Tibial nerve (tissue), 4 donors: Measurements from ENCODE around the gene ALDOC. TPM values are rescaled to one million over a fixed set of nuclear protein-coding genes. Genes with fewer than 3 reads are reported as not detected.

Experiments used
- DNase-seq, 2 donors: peaks; one replicate each; pipeline ENCODE4 v3.0.0-alpha.2; 2019; ENCODE audit warnings: low spot score in 2 of 2
- H3K27ac ChIP-seq, 4 donors: fragments of 200-600 bp; sonication (generic) in 3 of 4; one replicate each; pipeline ENCODE4 v1.5.1; 2017 to 2019; ENCODE audit warnings: mild to moderate bottlenecking in 1 of 4
- H3K27me3 ChIP-seq, 2 donors: fragments of 200-600 bp; sonication (generic) in 1 of 2; one replicate each; pipeline versions ENCODE4 v1.5.1 to v1.6.0; 2017 to 2019
- H3K36me3 ChIP-seq, 3 donors: fragments of 200-600 bp; sonication (generic); one replicate each; pipeline ENCODE4 v1.5.1; 2018 to 2019
- H3K4me1 ChIP-seq, 4 donors: fragments of 200-600 bp; sonication (generic) in 3 of 4; one replicate each; pipeline ENCODE4 v1.5.1; 2017 to 2019
- H3K4me3 ChIP-seq, 4 donors: fragments of 200-600 bp; sonication (generic) in 3 of 4; one replicate each; pipeline ENCODE4 v1.5.1; 2017 to 2019; ENCODE audit warnings: mild to moderate bottlenecking in 1 of 4, moderate library complexity in 1 of 4
- H3K9me3 ChIP-seq, 4 donors: fragments of 200-600 bp; sonication (generic) in 3 of 4; one replicate each; pipeline ENCODE4 v1.5.1; 2017 to 2019
- EP300 ChIP-seq, 2 donors: sonication (generic); formaldehyde crosslinking; IDR thresholded peaks; one replicate each; pipeline ENCODE4 v1.6.1; 2017; ENCODE audit warnings: antibody characterized with exemption in 2 of 2, mild to moderate bottlenecking in 1 of 2
- POLR2A ChIP-seq, 2 donors: fragments of 450-650 bp; IDR thresholded peaks; one replicate each; pipeline ENCODE4 v1.6.1; 2017; ENCODE audit warnings: antibody characterized with exemption in 2 of 2, mild to moderate bottlenecking in 2 of 2, moderate library complexity in 2 of 2
- WGBS, 2 donors: methylation state at CpG; one replicate each; pipeline ENCODE4 v1.1.5; 2018; 5-methylcytosine and 5-hydroxymethylcytosine counted together
- total RNA-seq, 4 donors: library from RNA; depleted of rRNA; stranded (reverse); fragments of >200 nt; gene quantifications; one replicate each; pipeline ENCODE4 v1.1.0, GENCODE V29; 2016
- TF ChIP-seq, protein P1 (sequence below), 5 experiments: fragments of 200-600 bp in 3 of 5; fragments of 450-650 bp in 2 of 5; sonication (generic) in 3 of 5; IDR thresholded peaks; one replicate each; pipeline ENCODE4 v1.5.1; 2016 to 2019; ENCODE audit warnings: antibody characterized with exemption in 5 of 5, mild to moderate bottlenecking in 3 of 5, moderate library complexity in 2 of 5

Gene ALDOC
- total RNA-seq, 4 donors from 2014 or later: 46.2 to 222 (median 141) TPM

DNA sequence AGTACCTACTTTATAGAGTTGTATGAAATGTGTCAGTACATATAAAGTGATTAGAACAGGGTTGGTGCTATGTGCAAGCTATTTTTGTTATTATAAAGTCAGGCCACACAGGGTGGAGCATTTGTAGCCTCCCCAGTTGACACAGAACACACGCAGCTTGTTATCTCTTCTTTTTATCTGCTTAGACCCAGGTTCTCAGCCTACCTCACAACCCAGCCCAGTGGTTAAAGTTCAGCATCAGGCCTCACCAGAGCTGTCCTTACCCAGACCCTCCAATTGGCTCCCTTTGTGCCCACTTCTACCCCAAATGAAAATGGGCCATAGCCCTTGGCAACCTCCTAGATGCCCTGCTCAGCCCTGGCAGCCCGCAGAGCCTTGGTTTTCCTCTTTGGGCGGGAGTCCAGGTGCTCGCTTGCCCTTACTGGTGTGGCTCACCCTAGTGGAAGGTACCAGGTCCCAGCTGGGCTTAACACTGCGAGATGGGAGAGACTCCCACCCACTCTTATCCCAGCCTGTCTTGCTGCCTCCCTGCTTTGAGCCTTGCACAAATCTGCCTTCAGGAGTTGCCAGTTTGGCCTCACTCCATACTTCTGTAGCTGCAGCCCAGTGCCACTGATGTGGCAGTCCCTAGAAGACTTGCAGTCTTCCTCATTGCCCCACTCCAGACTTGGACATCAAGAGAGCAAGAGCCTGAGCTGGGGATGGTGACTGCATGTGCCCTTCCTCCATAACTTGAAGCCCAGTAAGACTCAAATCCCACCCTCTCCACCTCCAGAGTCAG lies 4.2 kb downstream of the ALDOC start:
- no peak for DNase-seq
- no peaks in the 10 kb centered on the region for H3K9me3 ChIP-seq
- peaks cover 0 to 20% (median 0%) of the 10 kb centered on the region in 3 donors for H3K36me3 ChIP-seq
- peak overlapping the region; percentile 25 to 95 (median 82) for H3K27ac ChIP-seq
- H3K4me3 ChIP-seq: peak overlapping the region in 3 of 4 donors; percentile 61 to 98 (median 77)
- 77 to 86% methylated on average over 5 of the region's 5 CpGs for WGBS, 2 donors
- TF ChIP-seq POLR2A (IDR thresholded peaks at IDR 0.05) (no peak), EP300 (IDR thresholded peaks at IDR 0.05) (no peak)
- TF ChIP-seq, protein P1, sequence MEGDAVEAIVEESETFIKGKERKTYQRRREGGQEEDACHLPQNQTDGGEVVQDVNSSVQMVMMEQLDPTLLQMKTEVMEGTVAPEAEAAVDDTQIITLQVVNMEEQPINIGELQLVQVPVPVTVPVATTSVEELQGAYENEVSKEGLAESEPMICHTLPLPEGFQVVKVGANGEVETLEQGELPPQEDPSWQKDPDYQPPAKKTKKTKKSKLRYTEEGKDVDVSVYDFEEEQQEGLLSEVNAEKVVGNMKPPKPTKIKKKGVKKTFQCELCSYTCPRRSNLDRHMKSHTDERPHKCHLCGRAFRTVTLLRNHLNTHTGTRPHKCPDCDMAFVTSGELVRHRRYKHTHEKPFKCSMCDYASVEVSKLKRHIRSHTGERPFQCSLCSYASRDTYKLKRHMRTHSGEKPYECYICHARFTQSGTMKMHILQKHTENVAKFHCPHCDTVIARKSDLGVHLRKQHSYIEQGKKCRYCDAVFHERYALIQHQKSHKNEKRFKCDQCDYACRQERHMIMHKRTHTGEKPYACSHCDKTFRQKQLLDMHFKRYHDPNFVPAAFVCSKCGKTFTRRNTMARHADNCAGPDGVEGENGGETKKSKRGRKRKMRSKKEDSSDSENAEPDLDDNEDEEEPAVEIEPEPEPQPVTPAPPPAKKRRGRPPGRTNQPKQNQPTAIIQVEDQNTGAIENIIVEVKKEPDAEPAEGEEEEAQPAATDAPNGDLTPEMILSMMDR (IDR thresholded peaks at IDR 0.05): no peak
- H3K27me3 ChIP-seq: no peaks in the 10 kb centered on the region
- H3K4me1 ChIP-seq: peaks cover 0 to 58% (median 20%) of the 10 kb centered on the region in 4 donors

DNA sequence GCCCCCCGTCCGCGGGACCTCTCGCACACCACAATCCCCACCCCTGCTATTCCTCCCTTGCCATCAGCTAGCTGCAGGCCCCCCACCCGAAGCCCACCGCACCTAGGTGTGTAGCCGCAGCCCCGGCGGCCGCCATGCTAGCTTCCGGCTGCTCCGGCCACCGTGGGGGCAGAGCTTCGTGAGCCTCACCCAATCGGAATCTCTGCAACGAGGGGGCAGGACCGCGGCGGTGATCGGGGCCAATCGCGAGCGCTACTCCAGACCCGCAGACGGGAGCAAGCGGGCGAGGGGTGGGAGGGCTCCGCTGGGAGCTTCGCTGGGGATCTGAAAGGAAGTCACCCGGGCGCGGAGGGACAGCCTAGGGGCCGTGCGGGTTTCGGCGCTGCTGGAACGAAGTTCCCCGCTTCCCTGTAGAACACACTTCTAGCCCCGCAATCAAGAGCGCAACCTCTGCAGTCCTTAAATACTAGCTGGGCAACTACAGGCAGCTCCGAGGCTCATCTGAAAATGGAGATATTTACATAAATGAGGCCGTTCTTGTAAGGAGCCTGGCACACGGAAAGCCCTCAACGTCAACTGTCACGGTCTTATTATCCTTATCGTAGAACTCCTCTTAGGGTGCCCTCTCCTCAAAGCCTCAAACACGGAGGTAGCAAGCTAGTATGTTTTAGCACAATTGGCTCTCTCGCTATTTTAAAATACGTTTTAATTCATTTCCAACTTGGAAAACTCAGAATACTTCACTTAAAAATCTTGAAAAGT lies 5.2 kb downstream of the ALDOC start, which contains the start of gene PIGS:
Gene PIGS, minus strand, starts transcription at position 164 of the 762 bp plus-strand sequence. Its CDS starts 28 bp downstream, at position 136.
- 1 to 2% methylated on average over 24 to 26 of the region's 49 CpGs for WGBS, 2 donors
- Histone ChIP-seq H3K36me3 (peaks cover 0 to 23% (median 0%) of the 10 kb centered on the region in 3 donors), H3K9me3 (no peaks in the 10 kb centered on the region), H3K27ac (peak within 1 kb of the TSS; percentile 44 to 95 (median 86)), H3K4me3 (peak within 1 kb of the TSS; percentile 61 to 98 (median 69)), H3K27me3 (no peaks in the 10 kb centered on the region), H3K4me1 (peaks cover 0 to 49% (median 19%) of the 10 kb centered on the region in 4 donors)
- DNase-seq: peak; percentile 82 to 84
- TF ChIP-seq, protein P1 (IDR thresholded peaks at IDR 0.05): no peak
- TF ChIP-seq EP300 (IDR thresholded peaks at IDR 0.05) (peak in 1 of 2 donors; percentile 89), POLR2A (IDR thresholded peaks at IDR 0.05) (peak; percentile 18 to 82)

DNA sequence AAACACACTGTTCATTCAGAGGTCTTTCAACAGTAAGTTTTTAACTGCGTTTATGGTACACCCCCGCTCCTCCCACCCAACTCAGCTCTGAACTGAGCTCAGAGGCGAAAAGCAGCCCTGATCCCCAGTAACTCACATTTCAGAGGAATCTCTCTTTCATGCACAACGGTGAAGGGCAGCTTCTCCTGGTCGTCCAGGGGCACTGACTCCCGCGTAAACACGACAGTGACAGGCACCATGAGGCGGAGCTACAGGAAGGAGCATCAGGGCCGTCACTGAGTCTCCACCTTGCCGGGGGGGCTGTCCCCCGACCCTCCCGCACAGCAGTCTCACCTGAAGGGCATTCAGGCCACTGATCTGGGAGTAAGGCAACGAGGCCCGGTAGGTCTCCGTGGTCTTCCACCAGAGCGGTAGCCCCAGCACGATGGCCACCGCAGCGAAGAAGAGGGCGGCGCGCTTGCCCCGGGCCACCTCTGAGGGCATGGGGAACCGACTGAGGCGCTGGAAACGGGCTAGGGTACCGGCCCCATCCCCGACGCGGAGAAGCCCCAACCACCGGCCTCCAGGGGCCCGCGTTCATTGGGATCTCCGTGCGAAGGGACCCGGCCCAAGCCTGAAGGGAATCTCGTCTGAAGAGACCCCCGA lies 5.9 kb downstream of the ALDOC start:
- no peaks in the 10 kb centered on the region for H3K9me3 ChIP-seq
- H3K4me1 ChIP-seq: peaks cover 0 to 46% (median 18%) of the 10 kb centered on the region in 4 donors
- no peak for TF ChIP-seq EP300 (IDR thresholded peaks at IDR 0.05)
- TF ChIP-seq POLR2A (IDR thresholded peaks at IDR 0.05): no peak
- TF ChIP-seq, protein P1 (IDR thresholded peaks at IDR 0.05): no peak
- 0 to 1% methylated on average over 17 to 31 of the region's 39 CpGs for WGBS, 2 donors
- H3K4me3 ChIP-seq: peak overlapping the region; percentile 61 to 98 (median 69)
- H3K27ac ChIP-seq: peak overlapping the region; percentile 44 to 95 (median 86)
- peaks cover 0 to 23% (median 0%) of the 10 kb centered on the region in 3 donors for H3K36me3 ChIP-seq
- DNase-seq: no peak
- H3K27me3 ChIP-seq: no peaks in the 10 kb centered on the region

DNA sequence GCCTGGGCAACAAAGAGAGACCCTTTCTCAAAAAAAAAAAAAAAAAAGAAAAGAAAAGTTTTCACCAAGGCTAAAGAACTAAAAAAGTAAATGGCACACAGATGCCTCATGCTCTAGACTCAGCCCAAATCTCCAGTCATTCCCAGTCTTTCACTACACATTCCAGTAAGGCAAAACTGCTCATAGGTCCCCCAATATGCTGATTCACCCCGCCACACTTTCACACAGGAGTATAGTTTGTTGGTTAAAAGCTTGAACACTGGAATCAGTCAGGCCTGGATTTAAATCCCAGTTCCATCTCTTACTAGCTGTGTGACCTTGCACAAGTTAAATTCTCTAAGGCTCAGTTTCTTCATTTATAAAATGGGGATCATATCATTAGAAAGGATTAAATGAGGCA lies 7.2 kb downstream of the ALDOC start:
- no peak for DNase-seq
- no peaks in the 10 kb centered on the region for H3K9me3 ChIP-seq
- H3K4me3 ChIP-seq: no peak overlapping the region
- peaks cover 0 to 38% (median 17%) of the 10 kb centered on the region in 4 donors for H3K4me1 ChIP-seq
- TF ChIP-seq POLR2A (IDR thresholded peaks at IDR 0.05) (no peak), EP300 (IDR thresholded peaks at IDR 0.05) (no peak)
- TF ChIP-seq, protein P1 (IDR thresholded peaks at IDR 0.05): no peak
- peaks cover 0 to 21% (median 0%) of the 10 kb centered on the region in 3 donors for H3K36me3 ChIP-seq
- WGBS, 2 donors: 97 to 100% methylated on average over 1 of the region's 1 CpG
- no peak overlapping the region for H3K27ac ChIP-seq
- no peaks in the 10 kb centered on the region for H3K27me3 ChIP-seq
